ENCODE results near the gene SCN3A.

Gene SCN3A

DNA sequence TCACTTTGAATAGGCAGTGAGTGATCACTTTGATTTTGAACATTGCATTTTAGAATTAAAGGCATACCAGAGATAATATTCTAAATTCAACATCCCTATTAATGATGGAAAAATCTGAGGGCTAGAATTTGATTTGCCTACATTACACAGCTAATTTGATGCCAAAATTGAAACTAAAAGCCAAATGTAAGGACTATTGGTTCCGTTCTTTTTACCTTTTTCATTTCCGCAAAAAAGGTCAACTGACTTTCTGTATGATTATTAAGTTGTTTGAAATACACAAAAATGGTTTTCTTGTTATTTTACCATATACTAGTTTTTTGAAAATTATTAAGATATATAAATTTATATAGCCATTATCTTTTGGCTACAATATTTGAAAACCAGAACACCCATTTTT lies 117.5 kb downstream of the SCN3A start:
- no peak for TF ChIP-seq CTCF (IDR thresholded peaks at IDR 0.05; ENCODE audit: borderline replicate concordance, control extremely low read depth, extremely low read depth, insufficient read depth, missing control alignments)
- no peak for DNase-seq (ENCODE audit: low spot score)
- in situ Hi-C loops (cut with MboI; ENCODE audit: low sequenced_read_pairs, unreplicated experiment): no loop called here

DNA sequence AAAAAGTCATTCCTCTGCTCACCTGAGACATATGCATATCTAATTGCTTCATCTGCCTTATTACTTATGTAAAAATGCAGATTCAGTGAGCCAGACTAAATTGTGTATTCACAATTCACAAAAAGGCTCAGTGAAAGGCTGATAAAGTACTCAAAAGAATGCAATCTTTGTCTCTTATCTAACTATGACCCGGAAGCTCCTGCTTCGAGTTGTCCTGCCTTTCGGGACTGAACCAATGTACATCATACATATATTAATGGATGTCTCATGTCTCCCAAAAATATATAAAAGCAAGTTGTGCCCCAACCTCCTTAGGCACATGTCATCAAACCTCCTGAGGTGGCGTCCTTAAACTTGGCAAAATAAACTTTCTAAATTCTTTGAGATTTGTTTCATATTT lies 120.5 kb downstream of the SCN3A start:
- no peak for DNase-seq (ENCODE audit: low spot score)

GRCh38 chr2:165082479-165082878 lies 121.4 kb downstream of the SCN3A start:
- in situ Hi-C loops (cut with MboI; ENCODE audit: low sequenced_read_pairs, unreplicated experiment): no loop called here
- no peak for TF ChIP-seq CTCF (IDR thresholded peaks at IDR 0.05; ENCODE audit: borderline replicate concordance, control extremely low read depth, extremely low read depth, insufficient read depth, missing control alignments)
- no peak for DNase-seq (ENCODE audit: low spot score)

More for the DNA sequence above, 120.5 kb downstream of the SCN3A start:
- no peak for TF ChIP-seq CTCF (IDR thresholded peaks at IDR 0.05; ENCODE audit: borderline replicate concordance, control extremely low read depth, extremely low read depth, insufficient read depth, missing control alignments)
- in situ Hi-C loops (cut with MboI; ENCODE audit: low sequenced_read_pairs, unreplicated experiment): no loop called here

DNA sequence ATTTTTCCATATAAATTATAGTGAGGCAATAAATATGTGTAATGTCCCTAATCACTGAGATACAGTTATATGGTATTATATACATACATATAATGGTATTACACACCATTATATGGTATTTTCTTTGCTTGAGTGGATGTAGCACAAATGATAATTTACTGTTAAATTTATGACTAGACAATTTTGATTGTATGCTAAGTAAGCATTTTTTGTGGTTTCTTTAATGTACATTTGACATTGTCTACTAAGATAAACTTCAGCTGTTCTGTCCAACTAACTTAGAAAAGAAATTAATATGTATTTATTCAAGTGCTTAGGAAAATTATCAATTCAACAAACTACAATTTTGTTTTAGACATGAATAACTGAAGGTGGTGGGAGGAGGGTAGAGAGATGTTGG lies 122.6 kb downstream of the SCN3A start:
- no peak for TF ChIP-seq CTCF (IDR thresholded peaks at IDR 0.05; ENCODE audit: borderline replicate concordance, control extremely low read depth, extremely low read depth, insufficient read depth, missing control alignments)
- in situ Hi-C loops (cut with MboI; ENCODE audit: low sequenced_read_pairs, unreplicated experiment): no loop called here
- no peak for DNase-seq (ENCODE audit: low spot score)

GRCh38 chr2:165079432-165079831 lies 124.4 kb downstream of the SCN3A start:
- DNase-seq (ENCODE audit: low spot score): no peak
- in situ Hi-C loops (cut with MboI; ENCODE audit: low sequenced_read_pairs, unreplicated experiment): no loop called here
- no peak for TF ChIP-seq CTCF (IDR thresholded peaks at IDR 0.05; ENCODE audit: borderline replicate concordance, control extremely low read depth, extremely low read depth, insufficient read depth, missing control alignments)

- DNase-seq (ENCODE audit: low spot score): no peak
- no peak for TF ChIP-seq CTCF (IDR thresholded peaks at IDR 0.05; ENCODE audit: borderline replicate concordance, control extremely low read depth, extremely low read depth, insufficient read depth, missing control alignments)
- in situ Hi-C loops (cut with MboI; ENCODE audit: low sequenced_read_pairs, unreplicated experiment): no loop called here
Observed at GRCh38 chr2:165078913-165079312, 124.9 kb downstream of the SCN3A start.

DNA sequence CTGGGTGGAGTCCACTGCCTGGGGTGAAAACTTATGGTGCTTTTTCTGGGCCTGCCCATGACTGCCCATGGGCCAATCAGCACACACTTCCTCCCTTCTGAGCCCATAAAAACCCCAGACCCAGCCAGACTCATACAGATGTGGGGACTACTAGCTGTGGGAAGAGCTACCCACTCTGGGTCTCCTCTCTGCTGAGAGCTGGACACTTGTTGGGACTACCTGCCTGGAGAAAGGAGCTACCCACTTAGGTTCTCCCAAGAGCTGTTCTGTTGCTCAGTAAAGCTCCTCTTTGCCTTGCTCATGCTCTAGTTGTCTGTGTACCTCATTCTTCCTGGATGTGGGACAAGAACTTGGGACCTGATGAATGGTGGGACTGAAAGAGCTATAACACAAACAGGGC lies 129.0 kb downstream of the SCN3A start:
- TF ChIP-seq CTCF (IDR thresholded peaks at IDR 0.05; ENCODE audit: borderline replicate concordance, control extremely low read depth, extremely low read depth, insufficient read depth, missing control alignments): no peak

More for the DNA sequence above, 129.0 kb downstream of the SCN3A start:
- no peak for DNase-seq (ENCODE audit: low spot score)
- in situ Hi-C loops (cut with MboI; ENCODE audit: low sequenced_read_pairs, unreplicated experiment): no loop called here
